Cardiac fibroblast (primary cell): Measurements from ENCODE around the gene ABCC11.

Experiments
- DNase-seq, 2 donors: peaks; one replicate each; pipeline versions ENCODE4 v3.0.0 to v3.0.0-alpha.2; 2010; ENCODE audit warnings: low read depth in 2 of 2
- H3K4me3 ChIP-seq, 2 donors: replicated peaks in 1 of 2; 1 replicate in 1 of 2; 2 replicates in 1 of 2; pipeline ENCODE4 v1.5.1; 2011; ENCODE audit warnings: low read depth in 2 of 2, low read length in 2 of 2, mild to moderate bottlenecking in 2 of 2, moderate library complexity in 1 of 2
- TF ChIP-seq, protein P1 (sequence below): IDR thresholded peaks from one replicate; pipeline ENCODE4 v1.5.1; 2011; ENCODE audit warnings: low read depth, mild to moderate bottlenecking, low read length, inconsistent platforms

ABCC11 gene

GRCh38 chr16:48136547-48137360 lies 110.6 kb downstream of the ABCC11 start:
- DNase-seq = peak in 1 of 2 donors; percentile 64
- no peak overlapping the region for H3K4me3 ChIP-seq
- TF ChIP-seq, protein P1, sequence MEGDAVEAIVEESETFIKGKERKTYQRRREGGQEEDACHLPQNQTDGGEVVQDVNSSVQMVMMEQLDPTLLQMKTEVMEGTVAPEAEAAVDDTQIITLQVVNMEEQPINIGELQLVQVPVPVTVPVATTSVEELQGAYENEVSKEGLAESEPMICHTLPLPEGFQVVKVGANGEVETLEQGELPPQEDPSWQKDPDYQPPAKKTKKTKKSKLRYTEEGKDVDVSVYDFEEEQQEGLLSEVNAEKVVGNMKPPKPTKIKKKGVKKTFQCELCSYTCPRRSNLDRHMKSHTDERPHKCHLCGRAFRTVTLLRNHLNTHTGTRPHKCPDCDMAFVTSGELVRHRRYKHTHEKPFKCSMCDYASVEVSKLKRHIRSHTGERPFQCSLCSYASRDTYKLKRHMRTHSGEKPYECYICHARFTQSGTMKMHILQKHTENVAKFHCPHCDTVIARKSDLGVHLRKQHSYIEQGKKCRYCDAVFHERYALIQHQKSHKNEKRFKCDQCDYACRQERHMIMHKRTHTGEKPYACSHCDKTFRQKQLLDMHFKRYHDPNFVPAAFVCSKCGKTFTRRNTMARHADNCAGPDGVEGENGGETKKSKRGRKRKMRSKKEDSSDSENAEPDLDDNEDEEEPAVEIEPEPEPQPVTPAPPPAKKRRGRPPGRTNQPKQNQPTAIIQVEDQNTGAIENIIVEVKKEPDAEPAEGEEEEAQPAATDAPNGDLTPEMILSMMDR = no peak

GRCh38 chr16:48133455-48134211 lies 113.7 kb downstream of the ABCC11 start:
- DNase-seq = no peak
- TF ChIP-seq, protein P1 = no peak

GRCh38 chr16:48132696-48133095 lies 114.6 kb downstream of the ABCC11 start:
- TF ChIP-seq, protein P1 = no peak
- no peak for DNase-seq
- H3K4me3 ChIP-seq = no peak overlapping the region

More at GRCh38 chr16:48133455-48134211, 113.7 kb downstream of the ABCC11 start:
- no peak overlapping the region for H3K4me3 ChIP-seq

- TF ChIP-seq, protein P1 = no peak
- DNase-seq = no peak
- H3K4me3 ChIP-seq = no peak overlapping the region
Observed at GRCh38 chr16:48131201-48131935, 116.0 kb downstream of the ABCC11 start.

DNA sequence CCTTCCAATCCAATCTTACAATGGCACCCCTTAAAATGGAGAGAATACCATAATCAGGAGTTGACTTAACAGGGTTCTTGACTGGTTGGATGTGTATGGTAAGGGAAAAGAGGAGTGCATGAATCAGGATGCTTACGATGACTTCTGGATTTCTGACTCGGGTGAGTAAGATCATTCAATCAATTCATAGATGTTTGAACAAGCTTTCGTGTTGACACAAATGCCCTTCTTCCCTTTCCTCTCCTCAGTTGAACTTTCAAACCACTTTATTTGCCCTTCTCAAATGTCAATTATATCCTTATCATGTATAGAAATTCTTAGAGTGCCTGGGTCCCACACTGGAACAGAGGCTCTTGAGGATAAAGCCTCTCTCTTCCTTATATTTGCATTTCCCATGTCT lies 117.4 kb downstream of the ABCC11 start:
- H3K4me3 ChIP-seq = no peak overlapping the region
- TF ChIP-seq, protein P1 = no peak

DNA sequence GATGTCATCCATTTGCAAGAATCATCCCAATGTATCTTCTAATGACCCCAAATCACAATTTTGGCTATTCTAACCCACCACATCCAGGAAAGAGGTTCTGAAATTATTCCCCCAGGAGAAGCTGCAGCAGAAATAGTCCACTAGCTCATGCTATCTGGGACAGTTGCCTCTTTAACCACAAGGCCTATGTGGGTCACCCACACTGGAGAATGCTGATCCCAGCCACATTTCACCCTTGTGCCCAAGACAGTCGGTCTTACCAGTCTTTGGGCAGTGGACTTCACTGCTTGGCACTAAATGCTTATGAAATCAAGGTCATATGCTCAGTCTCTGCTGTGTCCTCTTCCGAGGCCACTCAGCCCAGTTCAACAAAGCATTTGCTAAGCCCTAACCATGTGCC lies 118.6 kb downstream of the ABCC11 start:
- DNase-seq = no peak
- TF ChIP-seq, protein P1 = no peak
- no peak overlapping the region for H3K4me3 ChIP-seq

More for the DNA sequence above, 117.4 kb downstream of the ABCC11 start:
- no peak for DNase-seq
